Head of caudate nucleus (tissue), 42 donors: ENCODE results near the gene CD300H.
A peak's percentile ranks its signal among the peaks of the same experiment; 100 is the strongest.
"Not testable (repeated sequence)": the region's sequence is repeated elsewhere in the genome, so short reads cannot be mapped to it uniquely, and the experiment has no call there.

ENCODE experiments used
- DNase-seq, 42 donors: peaks; one replicate each; pipeline versions ENCODE4 v3.0.0 to v3.0.0-alpha.2; 2020 to 2021; ENCODE audit warnings: mixed read lengths in 7 of 42
- intact Hi-C: fragments of 100-400 bp; cut with DNase I; formaldehyde crosslinking; loops from one replicate; pipeline ENCODE4 v1.15.0; 2022

CD300H gene

DNA sequence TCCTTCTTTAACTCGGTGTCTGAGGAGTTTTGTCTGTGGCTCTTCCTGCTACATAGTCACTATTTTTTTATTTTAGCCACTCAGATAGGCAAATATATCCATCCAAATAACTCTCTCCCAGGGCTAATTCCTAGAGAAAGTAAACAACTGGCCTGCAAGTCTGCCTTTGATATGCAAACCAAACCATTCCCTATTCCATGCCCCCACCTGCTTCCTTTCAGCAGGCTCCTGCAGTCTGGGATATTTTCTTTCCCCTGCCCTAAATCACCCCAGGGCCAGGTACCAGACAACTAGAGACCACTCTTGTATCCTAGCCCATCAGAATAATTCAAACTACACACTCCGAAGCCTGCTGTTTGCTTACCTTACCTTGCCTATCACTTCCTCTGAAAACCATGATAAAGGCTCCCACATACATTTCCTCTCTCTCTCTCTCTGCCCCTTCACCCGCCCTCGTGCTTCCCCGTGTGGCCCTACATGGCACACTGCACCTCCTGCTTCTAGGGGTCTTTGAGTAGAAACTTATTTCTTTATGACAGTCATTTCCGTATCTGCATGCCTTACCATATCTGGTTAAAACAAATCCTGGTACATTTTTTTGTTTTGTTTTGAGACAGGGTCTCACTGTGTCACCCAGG, 8.3 kb downstream of the CD300H start:
- intact Hi-C loops, result no loop called here
- DNase-seq, result no peak

DNA sequence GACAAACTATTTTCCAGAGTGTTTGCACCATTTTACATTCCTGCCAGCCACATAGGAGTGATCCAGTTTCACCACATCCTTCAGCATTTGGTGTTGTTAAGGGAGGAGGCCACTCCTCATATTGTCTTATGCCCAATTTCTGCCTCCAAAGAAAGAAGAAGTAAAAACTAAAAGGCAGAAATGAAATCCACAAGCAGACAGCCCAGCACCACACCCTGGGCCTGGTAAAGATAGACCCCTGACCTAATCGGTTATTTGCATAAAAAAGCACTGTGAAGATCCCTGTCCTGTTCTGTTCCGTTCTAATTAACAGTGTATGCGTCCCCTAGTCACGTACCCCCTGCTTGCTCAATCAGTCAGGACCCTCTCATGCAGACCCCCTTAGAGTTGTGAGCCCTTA, 8.9 kb downstream of the CD300H start:
- DNase-seq, intact Hi-C loops: not testable (repeated sequence)

DNA sequence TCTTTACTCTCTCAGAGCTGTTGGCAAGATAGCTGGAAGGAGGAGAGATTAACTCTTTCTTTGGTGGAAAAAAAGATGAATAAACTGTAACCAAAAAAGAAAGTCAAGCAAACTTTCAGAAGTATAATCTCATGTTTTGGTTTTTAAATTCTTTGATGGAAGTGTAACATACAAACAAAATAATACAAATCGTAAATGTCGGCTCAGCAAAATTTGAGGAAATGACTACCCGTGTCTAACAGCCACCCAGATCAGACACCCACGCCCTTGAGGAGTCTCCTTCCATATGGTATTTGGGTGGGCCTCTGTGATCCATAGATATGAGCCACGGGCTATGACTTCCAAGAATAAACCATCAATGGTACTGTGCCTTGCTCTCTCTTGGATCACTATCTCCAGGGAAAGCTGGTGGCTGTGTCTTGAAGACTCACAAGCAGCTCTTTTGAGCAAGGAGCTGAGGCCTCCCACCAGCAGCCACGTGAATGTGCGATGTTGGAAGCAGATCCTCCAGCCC, 11.8 kb downstream of the CD300H start:
- no peak for DNase-seq
- intact Hi-C loops, result no loop called here

DNA sequence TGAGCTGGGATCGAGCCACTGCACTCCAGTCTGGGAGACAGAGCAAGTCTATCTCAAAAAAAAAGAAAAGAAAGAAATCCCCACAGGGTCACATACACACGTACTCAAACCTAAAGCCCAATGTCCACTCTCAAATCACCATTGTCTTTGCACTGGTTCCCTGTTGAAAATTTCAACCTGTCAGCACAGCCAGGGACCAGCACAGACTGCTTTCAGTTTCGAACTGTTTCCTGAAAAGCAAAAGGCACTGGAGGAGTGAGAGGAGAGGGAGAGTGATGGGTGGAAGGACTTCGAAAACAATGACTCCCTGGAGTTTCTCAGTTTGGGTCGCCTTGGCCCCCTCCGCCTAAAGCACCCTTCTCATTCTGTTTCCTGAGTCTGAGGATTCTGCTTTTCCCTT, 12.4 kb downstream of the CD300H start:
- intact Hi-C loops, result no loop called here
- DNase-seq, result no peak

DNA sequence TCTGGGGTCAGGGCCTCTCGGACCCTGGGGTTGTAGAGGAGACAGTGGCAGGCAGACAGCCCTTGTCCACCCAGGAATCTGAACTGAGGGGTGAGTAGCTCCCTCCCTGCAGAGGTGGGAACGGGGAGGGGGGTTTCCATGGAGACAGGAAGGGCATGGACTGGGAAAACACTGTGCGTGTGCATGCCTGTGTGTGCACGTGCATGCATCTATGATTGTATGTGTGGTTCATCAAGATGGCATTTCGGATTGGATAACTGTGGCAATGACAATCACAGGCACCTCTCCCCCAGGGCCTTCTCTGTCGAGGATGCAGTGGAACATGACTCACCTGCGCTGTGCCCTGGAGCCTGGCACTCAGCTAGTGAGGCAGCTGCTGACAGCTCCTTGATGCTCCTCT, 15.3 kb downstream of the CD300H start:
- peak in 1 of 42 donors; percentile 8 for DNase-seq

DNA sequence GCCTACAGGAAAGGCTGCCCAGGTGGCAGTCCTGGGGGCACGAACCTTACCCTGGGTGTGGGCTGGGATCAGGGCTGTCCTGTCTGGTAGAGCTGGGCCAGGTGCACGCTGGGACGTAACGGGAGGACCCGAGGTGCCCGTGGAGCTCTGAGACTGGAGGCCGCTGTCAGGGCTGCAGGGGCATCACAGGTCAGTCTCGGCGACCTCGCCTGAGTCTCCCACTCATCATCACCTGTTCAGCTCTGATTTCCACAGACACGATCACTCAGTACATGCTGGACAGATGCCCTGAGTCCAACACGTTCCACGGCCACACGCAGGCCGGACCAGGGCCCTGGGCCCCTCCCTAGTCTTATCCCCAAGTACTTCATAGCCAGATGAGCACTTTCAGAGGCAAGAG, 16.7 kb downstream of the CD300H start:
- intact Hi-C loops, result no loop called here
- DNase-seq, result peak in 1 of 42 donors; percentile 4

More for the DNA sequence above, 15.3 kb downstream of the CD300H start:
- intact Hi-C loops, result no loop called here

DNA sequence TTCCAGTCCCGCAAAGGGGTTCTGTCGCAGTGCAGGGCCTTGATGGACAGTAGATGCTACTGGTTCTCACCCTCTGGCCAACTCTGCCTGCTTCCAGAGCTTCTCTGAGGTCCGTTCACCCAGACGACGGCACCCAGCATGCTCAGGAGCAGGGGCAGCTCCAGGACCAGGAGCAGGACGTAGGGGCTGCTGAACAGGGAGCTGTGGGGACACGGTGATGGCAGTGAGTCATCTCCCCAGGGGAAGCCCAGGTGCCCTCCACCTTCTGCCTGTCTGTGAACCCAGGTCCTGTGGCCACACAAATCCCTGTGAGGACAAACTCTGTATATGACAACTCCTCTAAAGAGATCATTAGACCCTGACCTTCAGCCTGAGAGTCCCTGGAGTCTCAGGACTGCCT, 18.0 kb downstream of the CD300H start:
- intact Hi-C loops, result no loop called here

DNA sequence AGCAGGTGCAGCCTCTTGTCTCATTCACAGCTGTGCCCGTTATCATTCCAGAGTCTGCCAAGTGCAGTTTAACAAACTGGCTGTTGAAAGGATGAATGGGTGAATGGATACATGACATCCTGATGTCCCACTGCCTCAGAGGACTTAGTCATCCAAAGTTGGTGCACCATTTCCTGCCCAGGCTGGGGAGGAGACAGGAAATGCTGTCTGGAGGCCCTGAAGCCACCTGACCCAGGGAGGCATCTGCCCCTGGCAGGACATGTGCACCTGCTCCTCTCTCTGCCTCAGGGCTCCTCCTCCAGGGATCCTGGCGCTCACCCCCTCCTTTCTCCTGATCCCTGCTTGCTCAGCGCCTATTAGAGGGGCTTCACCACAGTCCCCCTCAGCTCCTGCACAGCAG, 19.6 kb downstream of the CD300H start:
- intact Hi-C loops, result no loop called here
- peak in 1 of 42 donors; percentile 14 for DNase-seq

More for the DNA sequence above, 18.0 kb downstream of the CD300H start:
- no peak for DNase-seq

DNA sequence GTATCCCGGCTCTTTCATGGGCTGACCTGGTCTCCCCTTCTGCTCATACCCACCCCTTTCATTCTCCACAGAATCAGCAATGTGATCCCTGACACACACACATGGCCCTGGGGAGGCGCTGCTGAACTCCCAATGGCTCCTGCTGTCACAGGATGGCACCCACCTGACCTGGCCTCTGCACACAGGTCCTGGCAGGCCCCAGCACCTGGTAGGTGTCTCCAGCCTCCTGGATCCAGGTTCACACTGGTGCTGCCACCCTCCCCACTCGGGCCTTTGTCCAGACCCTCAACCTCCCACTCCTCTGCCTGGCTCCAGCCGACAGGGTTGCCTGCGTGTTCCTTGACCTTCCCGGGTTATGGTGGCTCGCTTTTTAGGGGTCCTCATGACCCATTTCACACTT, 20.0 kb downstream of the CD300H start:
- intact Hi-C loops, result no loop called here
- peak in 1 of 42 donors; percentile 6 for DNase-seq

DNA sequence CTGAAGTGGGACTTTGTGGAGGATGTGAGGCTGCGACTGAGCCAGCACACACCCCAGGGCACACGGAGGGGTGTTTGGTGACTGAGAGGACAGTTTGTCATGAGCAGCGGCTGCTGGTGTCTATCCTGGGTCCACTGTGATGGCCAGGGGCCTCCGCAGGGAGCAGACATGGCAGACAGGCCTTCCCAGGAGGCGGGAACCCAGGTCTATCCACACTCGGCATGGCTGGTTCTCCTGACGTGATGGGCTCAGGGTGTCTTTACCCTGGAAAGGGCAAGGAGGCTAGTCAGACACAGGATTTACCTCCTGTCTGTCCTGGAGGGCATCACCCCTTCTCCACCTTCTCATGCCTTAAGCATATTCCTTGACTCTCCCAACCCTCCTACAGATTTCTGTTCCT, 20.7 kb downstream of the CD300H start:
- no peak for DNase-seq
- intact Hi-C loops, result no loop called here

DNA sequence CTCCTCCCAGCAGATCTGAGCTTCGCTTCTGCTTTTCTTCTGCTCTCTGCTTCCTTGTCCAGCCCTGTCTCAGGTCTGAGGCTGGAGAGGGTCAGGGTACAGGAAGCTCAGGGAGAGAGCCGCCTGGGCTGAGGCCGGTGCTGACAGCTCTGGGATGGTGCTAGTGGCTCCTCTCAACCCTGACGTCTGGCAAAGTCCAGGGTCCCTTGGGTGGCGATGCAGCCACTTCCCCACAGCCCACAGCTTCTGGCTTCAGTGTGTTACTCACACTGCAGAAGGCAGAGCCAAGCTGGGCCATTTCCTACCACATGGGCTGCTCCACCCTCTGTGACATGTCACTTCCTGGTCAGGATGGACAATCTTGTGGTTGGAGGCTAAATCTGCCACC, 21.5 kb downstream of the CD300H start, which contains the start of gene CD300C:
Gene CD300C, minus strand, starts transcription at position 273 of the 388 bp plus-strand sequence. CDS start 333 bp downstream, outside the sequence.
- peak in 26 of 42 donors; percentile 5 to 65 (median 35) for DNase-seq
- intact Hi-C loops, result no loop called here

DNA sequence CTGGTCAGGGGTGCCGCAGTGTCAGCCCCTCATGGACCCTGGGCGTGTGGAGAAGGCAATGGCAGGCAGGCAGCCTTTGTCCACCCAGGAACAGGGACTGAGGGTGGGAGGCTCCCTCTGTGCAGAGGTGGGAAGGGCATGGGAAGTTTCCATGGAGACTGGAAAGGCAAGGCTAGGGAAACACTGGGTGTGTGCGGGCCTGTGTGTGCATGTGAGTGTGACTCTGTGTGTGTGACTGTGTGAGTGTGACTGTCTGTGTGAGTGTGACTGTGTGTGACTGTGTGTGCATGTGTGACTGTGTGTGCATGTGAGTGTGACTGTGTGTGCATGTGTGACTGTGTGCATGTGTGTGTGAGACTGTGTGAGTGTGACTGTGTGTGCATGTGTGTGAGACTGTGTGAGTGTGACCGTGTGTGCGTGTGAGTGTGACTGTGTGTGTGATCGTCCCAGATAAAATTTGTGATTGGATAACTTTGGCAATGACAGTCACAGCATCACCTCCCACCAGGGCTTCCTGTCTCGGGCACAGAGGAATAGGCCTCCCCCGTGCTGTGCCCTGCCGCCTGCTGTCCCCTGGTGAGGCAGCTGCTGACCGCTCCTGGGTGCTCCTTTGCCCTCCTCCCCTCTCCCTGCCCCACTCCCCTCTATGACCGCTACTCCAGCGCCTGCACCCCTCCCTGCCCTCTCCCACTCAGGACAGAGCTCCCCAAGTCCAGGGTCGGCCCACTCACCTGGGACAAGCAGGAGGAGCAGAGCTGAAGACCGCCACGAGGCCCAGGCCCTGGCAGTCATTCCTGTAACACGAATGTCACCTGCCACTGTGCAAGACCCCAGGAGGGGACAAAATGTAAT, 22.1 kb downstream of the CD300H start:
- intact Hi-C loops, result no loop called here
- DNase-seq, result no peak

DNA sequence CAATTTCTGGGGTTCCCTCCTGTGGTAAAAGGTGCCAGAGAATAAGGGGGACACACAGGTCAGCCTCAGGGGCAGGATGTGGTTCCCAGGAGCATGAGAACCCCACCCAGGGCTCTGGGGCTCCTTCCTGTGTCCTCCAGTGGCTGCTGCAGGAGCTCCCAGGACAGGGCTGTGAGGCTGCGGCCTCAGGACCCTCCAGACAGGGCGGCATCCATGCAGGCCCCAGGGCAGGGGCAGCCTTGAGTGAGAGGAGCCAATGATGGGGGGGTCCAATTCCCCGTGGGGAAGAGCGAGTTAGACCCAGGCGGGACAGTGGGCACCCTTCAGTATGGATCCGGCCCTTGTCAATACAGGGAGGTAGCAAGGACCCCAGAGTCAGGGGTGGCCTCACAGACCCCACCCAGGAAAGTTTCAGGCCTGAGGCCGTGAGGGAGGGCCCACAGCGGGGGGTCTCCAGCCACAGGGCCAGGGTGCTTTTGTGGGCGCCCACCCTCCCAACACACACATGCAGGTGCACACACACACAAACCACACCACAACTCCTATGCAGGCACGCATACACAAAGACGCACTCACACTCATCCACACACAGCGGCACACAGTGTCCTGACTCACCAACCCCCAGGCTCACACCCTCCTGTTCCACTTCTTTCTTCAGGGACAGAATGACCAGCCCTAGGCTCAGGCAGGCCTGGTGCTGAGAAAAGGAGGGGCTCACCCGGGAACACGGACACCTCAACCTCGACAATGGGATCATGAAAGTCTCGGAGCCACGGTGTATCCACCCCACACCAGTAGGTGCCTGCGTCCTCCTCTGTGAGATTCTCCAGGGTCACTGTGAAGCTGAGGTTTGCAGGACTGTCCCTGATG, 23.2 kb downstream of the CD300H start:
- intact Hi-C loops, result no loop called here
- no peak for DNase-seq

DNA sequence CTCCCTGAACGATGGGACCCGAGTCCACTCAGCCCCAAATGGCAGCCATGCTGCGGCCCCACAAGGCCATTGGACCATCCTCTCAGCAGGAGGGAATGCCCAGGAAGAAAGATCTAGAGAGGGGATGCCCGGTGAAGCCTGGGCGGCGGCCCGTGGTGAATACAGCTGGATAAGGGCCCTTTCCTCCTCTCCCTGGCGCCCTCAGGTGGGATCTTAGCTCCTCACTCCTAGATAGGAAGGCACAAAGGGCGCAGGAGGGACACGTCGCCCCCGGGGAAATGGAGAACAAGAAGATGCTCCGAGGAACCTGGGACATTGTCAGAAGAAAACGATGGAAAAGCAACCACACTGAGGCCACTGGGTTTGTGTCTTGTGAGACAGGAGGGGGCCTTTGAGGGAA, 23.9 kb downstream of the CD300H start:
- intact Hi-C loops, result no loop called here
- no peak for DNase-seq

DNA sequence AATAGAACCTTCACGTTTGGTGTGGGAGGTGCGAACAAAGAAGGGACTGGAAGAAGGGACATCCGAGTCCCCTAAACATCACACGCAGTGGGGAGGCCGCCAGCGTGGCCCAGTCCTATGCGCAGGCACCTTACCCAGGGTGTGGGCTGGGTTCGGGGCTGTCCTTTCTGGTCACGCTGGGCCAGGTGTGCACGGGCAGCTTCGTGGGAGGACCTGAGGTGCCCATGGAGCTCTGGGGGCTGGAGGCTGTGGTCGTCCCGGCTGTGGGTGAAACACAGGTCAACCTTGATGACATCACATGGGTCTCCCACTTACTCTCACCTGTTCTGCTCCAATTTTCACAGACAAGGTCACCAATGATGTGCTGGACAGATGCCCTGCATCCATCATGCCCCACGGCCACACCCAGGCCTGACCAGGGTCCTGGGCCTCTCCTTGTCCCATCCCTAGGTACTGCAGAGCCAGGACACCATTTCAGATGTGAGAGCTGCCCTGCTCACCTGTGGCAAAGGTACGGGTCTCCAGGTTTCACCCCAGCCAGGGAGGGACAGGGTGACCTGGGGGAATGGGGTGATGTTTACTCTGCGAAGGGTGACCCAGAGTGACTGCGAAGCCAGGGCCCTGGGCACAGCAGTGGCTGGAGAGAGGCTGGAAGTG, 24.5 kb downstream of the CD300H start:
- no peak for DNase-seq
- intact Hi-C loops, result no loop called here

DNA sequence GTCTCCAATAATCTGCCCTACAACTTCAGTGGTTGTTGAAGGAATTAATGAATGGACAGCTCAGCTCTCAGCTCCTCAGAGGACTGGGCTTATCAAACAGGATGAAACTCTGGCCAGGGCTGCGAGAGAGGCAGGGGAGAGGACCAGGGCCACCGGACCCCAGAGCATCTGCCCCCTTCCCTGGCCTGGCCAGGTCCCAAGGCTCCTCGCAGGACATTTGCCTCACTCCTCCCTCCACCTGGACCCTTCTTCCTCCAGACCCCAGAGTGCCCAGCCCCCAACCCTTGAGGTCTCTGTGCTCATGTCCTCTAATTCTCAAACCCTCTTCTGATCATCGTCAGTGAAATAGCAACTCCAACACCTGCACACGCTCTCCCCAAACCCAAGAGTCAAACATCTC, 25.1 kb downstream of the CD300H start:
- DNase-seq, result no peak
- intact Hi-C loops, result no loop called here

DNA sequence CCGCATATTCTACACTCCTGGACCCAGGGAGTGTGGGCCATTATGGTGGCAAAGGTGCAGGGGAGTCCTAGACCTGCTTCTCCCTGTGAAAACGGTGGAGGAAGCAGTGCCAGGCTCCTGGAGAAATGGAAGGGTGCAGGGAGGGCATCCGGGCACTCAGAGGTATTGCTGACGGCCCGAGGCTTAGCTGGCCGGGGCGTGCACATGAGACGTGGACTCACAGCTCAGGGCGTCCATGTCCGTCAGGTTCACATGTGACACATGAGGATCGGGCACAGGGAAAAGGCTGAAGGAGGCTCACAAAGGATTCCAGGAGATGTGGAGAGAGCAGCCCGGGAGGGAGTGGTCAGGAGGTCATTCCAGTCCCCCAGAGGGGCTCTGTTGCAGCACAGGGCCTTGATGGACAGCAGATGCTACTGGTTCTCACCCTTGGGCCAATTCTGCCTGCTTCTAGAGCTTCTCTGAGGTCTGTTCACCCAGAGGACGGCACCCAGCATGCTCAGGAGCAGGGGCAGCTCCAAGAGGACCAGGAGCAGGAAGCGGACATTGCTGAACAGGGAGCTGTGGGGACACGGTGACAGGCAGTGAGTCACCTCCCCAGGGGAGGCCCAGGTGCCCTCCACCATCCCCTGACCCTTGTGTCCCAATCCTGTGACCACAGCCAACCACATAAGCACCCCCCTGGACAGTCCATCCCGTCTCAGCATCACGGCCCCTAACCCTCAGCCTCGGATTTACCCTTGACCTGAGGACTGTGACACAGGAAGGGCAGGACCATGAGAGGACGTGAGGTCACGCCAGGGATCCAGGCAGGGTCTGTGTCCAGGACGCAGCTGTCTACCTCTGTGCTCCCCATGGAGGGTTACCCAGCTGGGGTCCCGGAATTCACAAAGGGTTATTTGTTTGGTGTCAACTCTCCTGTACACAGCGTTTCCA, 25.9 kb downstream of the CD300H start:
- no peak for DNase-seq
- intact Hi-C loops, result no loop called here

DNA sequence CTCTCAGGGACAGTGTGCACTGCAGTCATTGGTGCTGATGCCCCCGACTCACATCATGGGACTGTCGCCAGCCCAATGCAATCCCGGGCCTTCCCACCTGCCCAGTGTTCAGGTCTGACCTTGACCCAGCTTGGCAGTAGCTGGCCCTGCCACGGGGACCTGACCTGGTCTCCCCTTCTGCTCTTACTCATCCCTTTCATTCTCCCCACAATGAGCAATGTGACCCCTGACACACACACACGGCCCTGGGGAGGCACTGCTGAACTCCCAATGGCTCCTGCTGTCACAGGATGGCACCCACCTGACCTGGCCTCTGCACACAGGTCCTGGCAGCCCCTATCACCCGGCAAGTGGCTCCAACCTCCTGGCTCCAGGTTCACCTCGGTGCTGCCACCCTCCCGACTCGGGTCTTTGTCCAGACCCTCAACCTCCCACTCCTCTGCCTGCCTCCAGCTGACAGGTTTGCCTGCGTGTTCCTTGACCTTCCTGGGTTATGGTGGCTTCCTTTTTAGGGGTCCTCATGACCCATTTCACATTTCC, 28.0 kb downstream of the CD300H start:
- intact Hi-C loops, result no loop called here
- no peak for DNase-seq
